ENCODE data around the gene PLIN5.
"Not testable (repeated sequence)": the region's sequence is repeated elsewhere in the genome, so short reads cannot be mapped to it uniquely, and the experiment has no call there.

GRCh38 chr19:4541806-4542145 is 6.8 kb upstream of the PLIN5 start:
- not testable (repeated sequence) for TF ChIP-seq EZH2phosphoT487 (IDR thresholded peaks at IDR 0.05; ENCODE audit: low read depth, severe bottlenecking, unreplicated experiment); CTCF (IDR thresholded peaks at IDR 0.05; ENCODE audit: poor library complexity); EZH2 (IDR thresholded peaks at IDR 0.05; ENCODE audit: borderline replicate concordance)
